Measurements from ENCODE around the gene ASB13.

Gene ASB13, protein sequence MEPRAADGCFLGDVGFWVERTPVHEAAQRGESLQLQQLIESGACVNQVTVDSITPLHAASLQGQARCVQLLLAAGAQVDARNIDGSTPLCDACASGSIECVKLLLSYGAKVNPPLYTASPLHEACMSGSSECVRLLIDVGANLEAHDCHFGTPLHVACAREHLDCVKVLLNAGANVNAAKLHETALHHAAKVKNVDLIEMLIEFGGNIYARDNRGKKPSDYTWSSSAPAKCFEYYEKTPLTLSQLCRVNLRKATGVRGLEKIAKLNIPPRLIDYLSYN
- total RNA-seq: 8.8 to 16.7 reads per million in 2 experiments

DNA sequence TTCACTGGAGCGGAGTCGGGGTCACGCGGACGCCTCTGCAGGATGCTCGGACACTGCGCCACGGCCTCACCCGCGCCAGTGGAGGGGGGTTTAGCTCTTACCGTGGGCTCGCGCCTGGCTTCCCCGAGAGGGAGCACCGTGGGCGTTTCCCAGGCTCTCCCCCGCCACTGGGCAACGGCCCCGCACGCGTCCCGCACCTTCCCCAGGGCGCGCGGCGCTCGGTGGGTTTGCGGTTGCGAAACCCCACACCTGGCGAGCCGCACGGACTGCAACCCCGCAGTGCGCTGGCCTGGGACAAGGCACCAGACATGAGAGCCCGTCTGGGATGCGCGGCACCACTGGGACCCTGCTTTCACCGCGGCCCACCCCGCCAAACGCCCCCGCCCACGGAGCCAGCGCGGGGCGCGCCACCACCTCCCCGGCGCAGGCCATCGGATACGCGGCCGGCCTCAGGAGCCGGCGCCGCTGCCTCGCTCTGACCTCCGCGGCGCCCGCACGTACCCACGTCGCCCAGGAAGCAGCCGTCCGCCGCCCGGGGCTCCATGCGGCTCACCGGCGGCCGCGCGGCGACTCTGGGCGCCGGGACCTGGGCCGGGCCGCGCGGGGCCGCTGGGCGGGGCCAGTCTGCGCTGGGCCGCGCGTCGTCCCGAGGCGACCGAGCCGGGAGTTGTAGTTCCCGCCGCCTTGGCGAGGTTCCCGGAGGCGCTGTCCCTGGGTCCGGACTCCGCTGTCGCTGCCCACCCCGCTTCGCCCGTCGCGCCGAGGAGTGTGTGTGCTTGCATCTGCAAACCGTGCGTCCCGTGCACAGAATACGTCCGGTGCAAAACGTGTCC is at the start of gene ASB13:
ASB13 (minus strand) TSS at position 588 of the 833 bp plus-strand sequence; CDS start at position 544, 44 bp downstream.
- peak; percentile 6 for DNase-seq (ENCODE audit: low read depth)

DNA sequence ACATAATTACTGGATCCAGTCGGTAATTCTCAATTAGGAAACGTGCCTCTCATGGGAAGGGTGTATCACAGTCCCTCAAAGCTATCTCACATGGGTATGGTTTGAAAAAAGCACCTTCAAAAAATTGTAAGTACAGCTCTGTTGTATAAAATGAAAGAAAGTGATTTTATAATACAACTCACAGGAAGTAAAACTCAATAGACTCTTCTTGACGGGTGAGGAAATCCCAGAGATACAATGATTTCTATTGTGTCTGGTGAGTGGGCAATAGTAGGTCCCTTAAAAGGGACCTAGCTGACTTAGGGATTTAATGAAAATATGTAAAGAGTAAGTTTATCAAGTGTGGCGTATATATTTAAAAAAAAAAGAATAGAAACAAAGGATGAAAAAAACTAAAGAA is 45.2 kb upstream of the ASB13 start:
- DNase-seq (ENCODE audit: low read depth): no peak

DNA sequence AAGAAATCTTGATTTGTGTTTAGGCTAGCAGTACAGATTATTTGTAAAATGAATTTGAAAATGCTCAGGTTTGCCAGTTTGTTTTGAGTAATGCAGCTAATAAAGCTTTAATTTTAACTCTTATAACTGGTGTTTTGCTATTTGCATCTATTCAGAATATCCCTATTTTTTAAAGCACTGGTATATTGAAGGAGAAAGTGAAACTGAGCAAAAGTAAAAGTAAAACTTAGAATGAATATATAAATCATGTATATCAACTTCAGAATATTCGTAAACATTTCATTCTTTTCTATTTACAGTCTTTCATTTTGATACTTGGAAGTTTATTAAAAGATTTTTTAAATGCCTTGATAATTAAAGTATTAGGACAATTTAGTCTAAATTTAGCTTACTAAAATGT is 44.5 kb upstream of the ASB13 start:
- DNase-seq (ENCODE audit: low read depth): no peak

DNA sequence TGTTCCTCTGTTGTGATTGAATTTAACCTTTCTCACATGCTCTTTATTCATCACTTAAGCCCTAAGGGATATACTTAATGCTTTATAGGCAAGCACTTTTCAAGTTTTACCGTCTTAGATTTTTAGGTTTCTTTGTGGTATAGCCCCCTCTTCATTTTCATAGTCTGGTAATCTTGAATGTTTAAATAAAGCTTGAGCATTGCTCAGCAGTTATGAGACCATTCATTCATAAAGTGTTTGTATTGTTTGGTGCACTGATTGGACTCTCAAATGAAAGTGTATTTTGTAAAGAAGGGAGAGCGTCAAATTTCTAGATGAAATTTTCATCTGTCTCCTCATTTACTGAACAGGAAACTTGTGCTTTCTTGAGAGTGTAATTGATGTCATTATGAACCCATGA is 43.5 kb upstream of the ASB13 start:
- DNase-seq (ENCODE audit: low read depth): no peak

DNA sequence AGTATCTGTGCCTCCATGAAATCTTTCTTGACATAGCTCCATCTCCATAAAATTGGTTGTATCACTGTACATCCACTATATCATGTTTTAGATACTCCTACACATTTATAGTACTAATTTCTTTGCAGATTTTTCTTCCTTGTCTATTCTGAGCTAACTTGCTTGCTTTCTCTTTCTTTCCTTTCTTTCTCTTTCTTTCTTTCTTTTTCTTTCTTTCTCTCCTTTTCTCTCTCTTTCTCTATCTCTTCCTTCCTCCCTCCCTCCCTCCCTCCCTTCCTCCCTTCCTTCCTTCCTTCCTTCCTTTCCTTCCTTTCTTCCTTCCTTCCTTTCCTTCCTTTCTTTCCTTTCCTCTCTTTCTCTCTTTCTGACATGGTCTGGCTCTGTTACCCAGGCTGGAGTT is 42.0 kb upstream of the ASB13 start:
- no peak for DNase-seq (ENCODE audit: low read depth)

DNA sequence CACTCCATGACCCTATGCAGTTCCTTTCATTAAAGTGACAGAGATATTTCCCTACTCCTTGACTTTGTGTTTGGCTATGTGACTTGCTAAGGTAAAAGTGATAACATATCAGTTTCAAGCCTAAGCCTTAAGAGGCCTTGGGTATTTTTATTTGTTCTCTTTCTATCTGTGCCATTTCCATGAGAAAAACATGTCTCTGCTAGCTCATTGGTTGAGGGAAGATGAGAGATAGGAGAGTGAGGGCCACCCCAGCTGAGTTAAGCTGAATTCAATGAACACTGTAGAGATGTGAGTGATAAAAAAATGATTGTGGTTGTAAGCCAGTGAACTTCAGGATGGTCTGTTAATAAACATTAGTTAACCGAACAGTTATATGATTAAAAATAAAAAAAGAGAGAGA is 31.7 kb upstream of the ASB13 start:
- no peak for DNase-seq (ENCODE audit: low read depth)

DNA sequence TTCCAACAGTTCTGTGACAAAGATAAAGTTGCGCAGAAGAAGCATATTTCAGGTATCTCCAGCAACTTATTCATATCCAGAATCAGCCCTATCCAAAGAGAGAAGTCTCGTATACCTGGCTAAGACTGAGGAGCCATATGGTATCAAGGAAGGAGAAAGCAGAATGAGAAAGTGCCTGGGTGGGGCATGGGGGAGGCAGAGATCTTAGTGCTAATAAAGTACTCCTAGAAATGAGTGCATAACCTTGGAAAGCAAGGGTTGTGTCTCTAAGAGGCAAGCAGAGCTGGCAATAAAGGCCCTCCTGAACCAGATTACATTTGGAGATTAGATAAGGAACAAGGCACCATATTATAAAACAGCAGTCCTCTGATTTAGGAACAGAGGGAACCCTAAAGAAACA is 30.9 kb upstream of the ASB13 start:
- no peak for DNase-seq (ENCODE audit: low read depth)

DNA sequence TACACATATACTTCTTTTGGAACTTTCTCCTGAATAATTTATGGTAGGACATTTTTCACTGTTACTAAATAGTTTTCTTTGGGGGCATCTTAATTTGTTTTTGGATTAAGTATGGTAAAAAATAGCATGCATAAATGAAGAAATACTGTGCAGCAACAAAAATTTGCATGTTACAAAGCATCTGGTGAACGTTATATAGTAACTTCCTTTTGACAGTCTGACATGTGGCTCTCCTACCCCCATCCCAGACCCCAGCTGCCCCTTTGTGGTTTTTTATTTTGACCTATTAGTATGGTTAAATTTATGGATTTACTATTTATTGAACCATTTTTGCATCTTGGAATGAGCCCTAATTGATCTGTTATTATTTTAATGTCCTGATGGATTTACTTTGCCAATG is 28.2 kb upstream of the ASB13 start:
- DNase-seq (ENCODE audit: low read depth): no peak

DNA sequence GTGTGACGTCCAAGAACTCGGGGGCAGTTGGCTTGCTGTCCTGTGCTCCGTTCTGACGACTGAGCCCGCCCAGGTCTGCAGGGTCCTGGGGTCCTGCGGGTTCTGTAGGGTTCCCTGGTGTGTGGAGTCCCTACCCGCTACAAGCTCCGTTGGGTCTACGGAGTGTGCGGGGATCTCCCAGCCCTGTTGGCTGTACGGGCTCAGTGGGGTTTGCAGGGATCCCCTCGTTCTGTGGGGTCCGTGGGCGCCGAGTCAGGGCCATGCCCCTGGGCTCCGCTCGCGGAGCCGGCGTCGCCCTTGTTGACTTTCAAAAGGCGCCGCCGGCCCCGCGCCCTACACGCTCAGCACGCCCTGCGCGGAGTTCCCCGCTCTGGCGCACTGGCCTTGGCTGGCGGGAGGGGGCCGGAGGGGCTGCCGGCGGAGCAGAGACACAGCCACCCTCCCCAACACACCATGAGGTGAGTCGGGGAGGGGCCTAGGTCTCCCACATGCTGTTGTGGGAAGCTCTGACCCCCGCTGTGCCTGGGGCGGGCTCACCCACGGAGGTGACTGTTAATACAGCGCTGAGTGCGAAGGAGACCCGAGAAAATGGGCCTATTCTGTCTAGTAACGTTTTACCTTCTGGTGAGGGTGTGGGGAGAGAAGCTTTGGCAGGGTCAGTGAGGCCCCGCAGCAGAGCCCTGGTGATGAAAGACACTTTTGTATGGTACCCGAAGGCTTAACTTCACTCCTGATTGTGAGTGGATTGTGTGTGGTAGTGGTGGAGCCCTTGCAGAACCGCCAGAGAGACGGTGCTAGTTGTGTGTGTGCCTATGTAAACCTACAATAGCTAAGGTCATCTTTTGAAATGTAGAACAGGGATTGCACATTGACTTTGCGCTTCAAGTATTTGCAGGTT is 26.3 kb upstream of the ASB13 start:
- DNase-seq (ENCODE audit: low read depth): peak; percentile 48

DNA sequence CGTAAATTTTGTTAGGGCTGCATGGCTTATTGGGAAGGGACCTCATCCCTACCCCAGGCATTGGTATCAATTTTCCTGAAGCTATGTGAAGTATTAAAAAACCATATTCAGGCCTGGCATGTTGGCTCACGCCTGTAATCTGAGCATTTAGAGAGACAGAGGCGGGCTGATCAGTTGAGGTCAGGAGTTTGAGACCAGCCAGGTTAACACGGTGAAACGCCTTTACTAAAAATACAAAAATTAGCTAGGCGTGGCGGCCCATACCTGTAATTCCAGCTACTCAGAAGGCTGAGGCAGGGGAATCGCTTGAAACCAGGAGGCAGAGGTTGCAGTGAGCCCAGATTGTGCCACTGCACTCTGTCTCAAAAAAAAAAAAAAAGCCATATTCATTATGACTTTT is 25.4 kb upstream of the ASB13 start:
- no peak for DNase-seq (ENCODE audit: low read depth)

DNA sequence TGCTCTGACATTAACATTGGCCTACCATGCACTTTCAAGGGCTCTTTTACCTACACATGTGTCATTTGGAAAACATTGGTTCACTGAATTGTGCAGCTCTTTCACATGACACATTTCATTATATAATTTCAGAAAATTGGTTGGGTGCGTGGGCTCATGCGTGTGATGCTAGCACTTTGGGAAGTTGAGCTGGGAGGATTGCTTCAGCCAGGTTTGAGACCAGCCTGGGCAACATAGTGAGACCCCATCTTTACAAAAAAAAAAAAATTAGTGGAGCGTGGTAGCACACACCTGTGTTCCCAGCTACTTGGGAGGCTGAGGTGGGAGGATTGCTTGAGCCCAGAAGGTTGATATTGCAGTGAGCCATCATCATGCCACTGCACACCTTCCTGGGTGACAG is 22.2 kb upstream of the ASB13 start:
- no peak for DNase-seq (ENCODE audit: low read depth)

DNA sequence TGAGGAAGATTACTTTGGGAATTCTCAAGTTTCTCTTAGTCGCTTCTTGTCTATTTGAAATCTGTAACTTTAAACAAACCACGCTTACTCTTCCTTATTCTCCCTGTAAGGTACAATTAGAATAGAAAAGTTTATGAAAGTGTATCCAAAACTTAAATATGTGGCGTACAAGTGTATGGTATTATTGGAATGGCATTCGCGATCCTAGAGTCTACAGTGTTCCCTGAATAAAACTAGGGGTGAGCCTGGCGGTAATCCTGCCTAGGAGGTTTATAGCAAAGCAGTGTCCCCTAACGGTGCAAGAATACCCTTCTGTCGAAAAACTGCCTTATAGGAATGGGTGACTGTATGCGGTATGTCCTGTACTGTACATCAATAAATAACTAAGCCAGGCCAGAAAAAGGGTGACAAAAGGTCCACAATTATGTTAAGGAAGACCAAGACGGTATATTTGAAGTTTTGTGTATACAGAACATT is 19.4 kb upstream of the ASB13 start:
- no peak for DNase-seq (ENCODE audit: low read depth)

DNA sequence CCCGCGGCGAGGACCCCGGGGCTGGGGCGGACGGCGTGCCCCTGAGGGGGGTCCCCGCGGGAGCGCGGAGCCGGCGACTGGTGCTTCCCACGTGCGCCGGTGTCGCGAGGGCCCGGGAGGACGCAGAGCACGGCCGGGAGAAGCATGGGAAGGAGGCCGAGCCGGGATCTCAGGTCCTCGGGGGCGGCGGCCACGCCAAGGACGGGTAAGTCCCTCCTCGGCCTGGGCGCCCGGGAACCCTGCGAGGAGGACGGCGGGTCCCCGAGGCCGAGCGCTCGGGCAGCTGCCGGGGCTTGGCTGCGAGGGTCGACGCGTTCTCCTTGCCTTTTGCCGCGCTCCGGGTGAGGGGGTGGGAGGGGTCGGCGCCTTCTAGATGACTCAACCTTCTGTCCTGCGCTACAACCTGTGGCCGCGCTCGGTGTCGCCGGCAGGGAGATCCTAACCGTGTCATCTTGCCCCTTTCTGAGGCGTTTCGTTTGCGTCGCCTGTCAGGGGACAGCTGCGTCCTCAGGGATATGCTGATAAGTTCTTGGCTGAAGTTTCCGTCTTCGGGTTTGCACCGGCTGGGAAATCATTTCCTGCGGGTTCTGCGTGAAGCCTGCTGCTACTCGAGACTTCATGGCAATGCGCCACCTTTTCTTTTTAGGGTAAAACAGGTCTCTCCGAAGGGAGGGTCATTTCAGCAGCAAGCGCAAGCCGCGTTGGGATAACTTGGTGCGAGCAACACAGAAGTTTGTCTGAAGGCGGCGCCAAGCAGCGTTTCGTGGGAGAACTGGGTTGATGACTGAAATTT is 18.8 kb upstream of the ASB13 start:
- DNase-seq (ENCODE audit: low read depth): peak; percentile 59

DNA sequence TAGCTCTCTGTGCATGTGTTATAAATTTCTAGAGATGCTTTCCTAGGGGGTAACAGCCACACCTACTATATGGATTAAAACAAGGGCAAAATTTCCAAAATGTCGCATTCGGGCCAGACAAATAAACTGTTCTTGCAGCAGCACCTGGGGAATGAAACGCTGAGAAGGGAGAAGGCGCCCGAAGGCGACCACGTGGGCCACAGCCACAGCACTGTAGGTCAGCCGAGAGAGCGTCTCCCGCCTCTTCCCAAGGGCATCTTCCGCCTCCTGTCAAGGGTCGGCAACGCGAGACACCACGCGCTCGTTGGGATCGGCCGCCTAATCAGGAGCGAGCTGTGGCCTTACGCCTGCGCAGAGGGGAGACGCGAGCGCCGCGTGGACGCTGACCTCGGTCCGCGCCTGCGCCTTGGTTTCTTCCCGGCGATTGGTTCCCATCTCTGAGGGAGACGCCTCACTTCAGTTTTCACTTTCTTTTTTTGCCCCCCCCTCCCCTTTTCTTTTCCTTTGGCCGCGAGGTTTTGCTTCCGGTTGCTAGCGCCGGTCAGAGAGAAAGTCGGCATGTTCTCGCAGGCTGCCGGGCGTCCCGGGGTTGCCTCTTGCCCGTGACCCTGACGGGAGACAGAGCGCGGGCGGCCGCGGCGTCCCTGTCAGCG is 18.0 kb upstream of the ASB13 start, which contains the start of gene TASOR2:
TASOR2 (plus strand) TSS at position 521 of the 653 bp plus-strand sequence. CDS start 35,805 bp downstream, outside the sequence.
- peak; percentile 95 for DNase-seq (ENCODE audit: low read depth)

DNA sequence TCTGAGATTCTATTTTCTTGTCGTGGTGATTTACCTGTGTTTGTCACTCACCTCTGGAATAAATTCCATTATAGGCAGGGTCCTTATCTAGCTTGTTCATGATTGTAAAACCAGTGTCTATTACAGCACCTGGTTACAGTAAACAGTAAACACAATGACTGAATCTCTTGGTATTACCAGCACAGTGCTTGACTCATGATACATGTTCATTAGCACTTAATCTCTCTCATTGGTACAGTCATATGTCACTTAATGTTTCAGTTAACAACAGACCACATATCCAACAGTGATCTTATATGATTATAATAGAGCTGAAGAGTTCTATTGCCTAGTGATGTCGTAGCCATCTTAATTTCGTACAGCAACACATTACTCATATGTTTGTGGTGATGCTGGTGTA is 16.7 kb upstream of the ASB13 start:
- DNase-seq (ENCODE audit: low read depth): no peak

DNA sequence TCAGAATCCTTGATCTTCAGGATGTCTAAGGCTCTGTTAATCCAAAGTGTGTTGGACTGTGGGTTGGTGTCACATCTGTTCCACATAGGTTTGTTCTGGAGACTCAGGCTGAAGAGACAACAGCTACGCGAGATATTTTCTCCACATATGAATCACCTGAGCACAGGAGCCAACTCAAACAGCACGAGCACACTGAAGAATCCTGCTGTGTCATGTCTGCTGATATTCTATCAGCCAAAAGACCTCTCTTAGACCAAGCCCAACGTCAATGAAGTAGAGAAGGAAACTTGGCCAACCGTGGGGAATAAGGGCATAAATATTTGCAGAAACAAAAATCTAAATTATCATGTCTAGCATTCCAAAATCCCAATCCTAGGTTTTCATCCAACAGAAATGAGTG is 15.5 kb upstream of the ASB13 start:
- DNase-seq (ENCODE audit: low read depth): no peak

DNA sequence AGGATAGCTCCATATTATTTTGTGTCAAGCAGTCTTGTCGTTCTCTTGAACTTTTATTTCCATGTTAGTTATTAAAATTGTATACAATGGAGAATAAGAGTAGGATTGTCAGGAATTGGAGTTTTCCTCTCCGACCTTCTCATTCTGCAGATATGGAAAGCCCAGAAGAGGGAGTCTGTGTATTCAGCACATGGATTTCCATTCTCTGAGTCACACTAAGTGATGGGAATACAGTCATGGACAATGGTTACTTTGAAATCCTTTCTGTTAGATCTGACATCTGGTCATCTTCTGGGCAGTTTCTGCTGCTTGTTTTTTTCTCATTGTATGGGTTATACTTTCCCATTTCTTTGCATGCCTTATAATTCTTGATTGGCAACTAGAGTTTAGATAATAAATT is 13.2 kb upstream of the ASB13 start:
- no peak for DNase-seq (ENCODE audit: low read depth)

DNA sequence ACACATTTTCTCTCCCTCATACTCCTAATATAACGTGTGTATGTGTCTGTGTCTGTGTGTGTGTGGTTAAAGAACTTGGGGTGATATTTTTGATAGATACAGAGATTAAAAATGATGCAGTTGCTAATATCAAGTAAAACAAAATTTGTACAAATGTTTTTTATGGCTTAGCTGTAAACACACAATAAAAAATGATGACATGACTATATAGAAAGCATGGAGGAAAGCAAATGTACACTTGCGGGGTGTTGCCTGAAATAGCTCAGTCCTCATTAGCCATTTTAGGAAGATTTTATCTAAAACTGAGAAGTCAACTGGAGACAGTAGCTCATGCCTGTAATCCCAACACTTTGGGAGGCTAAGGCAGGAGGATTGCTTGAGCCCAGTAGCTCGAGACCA is 12.6 kb upstream of the ASB13 start:
- DNase-seq (ENCODE audit: low read depth): no peak

DNA sequence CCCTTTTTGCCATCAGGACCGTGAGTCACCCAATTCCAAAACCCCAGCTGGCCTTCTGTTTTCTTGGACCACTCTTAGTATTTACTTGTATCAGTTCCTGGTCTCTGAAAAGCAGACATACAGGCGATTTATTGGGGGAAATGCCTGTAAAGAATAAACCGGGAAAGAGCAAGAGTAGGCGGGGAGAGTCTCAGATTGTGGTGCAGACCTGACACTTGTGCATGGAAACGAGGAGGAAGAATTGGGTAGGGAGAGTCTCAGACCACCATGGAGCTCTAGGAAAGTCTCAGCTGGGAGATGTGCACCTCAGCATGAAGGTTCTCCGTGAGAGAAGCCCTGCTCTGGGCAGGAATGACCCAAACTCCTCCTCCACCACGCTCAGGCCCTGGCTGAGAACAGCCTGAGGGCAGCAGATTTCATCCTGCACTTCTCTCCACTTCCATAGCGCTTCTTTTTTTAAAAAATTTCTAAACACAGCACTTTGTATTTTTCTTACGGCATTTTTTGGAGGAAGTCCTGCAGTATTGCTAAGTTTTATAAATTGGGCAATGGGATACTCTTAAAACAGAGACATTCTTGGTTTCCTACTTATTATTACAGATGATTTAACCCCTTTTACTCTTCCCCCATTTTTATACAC is 12.1 kb upstream of the ASB13 start:
- DNase-seq (ENCODE audit: low read depth): no peak

DNA sequence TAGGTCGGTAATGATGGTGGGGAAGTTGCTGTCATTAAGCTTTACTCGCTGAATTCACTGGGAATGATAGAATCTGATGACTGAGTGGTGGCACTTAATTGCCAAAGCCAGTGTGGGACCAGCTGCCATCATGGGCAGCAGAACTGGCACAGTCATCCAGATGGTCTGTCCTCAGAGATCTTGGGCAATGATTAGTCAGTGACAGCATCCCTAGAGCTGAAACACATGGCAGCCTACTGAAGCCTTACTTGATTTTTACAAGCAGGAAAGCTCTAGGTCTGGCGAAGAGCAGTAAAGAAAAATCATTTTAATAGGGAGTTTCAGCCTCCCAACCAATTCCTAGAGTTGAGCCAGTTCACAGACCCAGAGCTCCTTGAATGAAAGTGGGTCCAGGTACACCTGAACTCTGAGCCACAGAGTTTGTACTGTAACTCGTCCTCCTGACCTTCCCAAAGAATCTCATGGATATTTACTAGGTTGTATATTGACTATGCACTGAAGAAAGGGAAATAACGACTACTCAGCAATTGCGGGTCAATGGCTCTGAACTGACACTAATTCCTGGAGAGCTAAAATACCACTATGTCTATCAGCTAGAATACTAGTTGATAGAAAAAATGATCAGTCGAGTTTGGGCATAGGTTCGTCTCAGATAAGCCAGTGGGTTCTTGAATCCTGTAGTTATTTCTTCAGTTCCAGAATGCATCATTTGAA is 4.4 kb upstream of the ASB13 start:
- no peak for DNase-seq (ENCODE audit: low read depth)
